Measurements from ENCODE around the gene MYO18A. TPM values are rescaled to one million over a fixed set of nuclear protein-coding genes. Genes with fewer than 3 reads are reported as not detected.

The MYO18A gene
- total RNA-seq, 4 donors from 2014 or later, result 46.7 to 82.7 (median 64.6) TPM

GRCh38 chr17:29166507-29166887, 13.7 kb downstream of the MYO18A start:
- Histone ChIP-seq H3K36me3 (peaks cover 11 to 31% (median 20%) of the 10 kb centered on the region in 4 donors), H3K27ac (replicated peaks in 1 of 4) (no peak overlapping the region), H3K9me3 (no peaks in the 10 kb centered on the region), H3K27me3 (no peaks in the 10 kb centered on the region), H3K4me1 (peaks cover 12 to 35% (median 28%) of the 10 kb centered on the region in 4 donors), H3K4me3 (no peak overlapping the region)
- TF ChIP-seq EP300 (IDR thresholded peaks at IDR 0.05) (no peak), CTCF (IDR thresholded peaks at IDR 0.05) (no peak), POLR2AphosphoS5 (IDR thresholded peaks at IDR 0.05) (no peak), POLR2A (IDR thresholded peaks at IDR 0.05; ENCODE audit: low read depth) (no peak)
- intact Hi-C loops (cut with DNase I), result no loop called here
- 94% methylated on average over 16 of the region's 21 CpGs for WGBS
- DNase-seq (ENCODE audit: extremely low spot score), result no peak

- 94% methylated on average over 20 of the region's 32 CpGs for WGBS
- no peak overlapping the region for H3K27ac ChIP-seq (replicated peaks in 1 of 4)
- no peak for TF ChIP-seq CTCF (IDR thresholded peaks at IDR 0.05)
- TF ChIP-seq EP300 (IDR thresholded peaks at IDR 0.05), result no peak
- TF ChIP-seq POLR2A (IDR thresholded peaks at IDR 0.05; ENCODE audit: low read depth), result no peak
- no peak for TF ChIP-seq POLR2AphosphoS5 (IDR thresholded peaks at IDR 0.05)
- no peak overlapping the region for H3K4me3 ChIP-seq
- DNase-seq (ENCODE audit: extremely low spot score), result no peak
- H3K9me3 ChIP-seq, result no peaks in the 10 kb centered on the region
- H3K4me1 ChIP-seq, result peaks cover 12 to 35% (median 28%) of the 10 kb centered on the region in 4 donors
- intact Hi-C loops (cut with DNase I), result no loop called here
- no peaks in the 10 kb centered on the region for H3K27me3 ChIP-seq
- peaks cover 11 to 31% (median 20%) of the 10 kb centered on the region in 4 donors for H3K36me3 ChIP-seq
These were observed 14.2 kb downstream of the MYO18A start for GRCh38 chr17:29165800-29166506.

GRCh38 chr17:29165261-29165660, 14.9 kb downstream of the MYO18A start:
- H3K27ac ChIP-seq (replicated peaks in 1 of 4), result no peak overlapping the region
- intact Hi-C loops (cut with DNase I), result no loop called here

GRCh38 chr17:29163563-29163962, 16.6 kb downstream of the MYO18A start:
- Histone ChIP-seq H3K27ac (replicated peaks in 1 of 4) (no peak overlapping the region), H3K4me1 (peaks cover 27 to 53% (median 44%) of the 10 kb centered on the region in 4 donors), H3K27me3 (no peaks in the 10 kb centered on the region), H3K36me3 (peaks cover 11 to 31% (median 20%) of the 10 kb centered on the region in 4 donors), H3K9me3 (no peaks in the 10 kb centered on the region), H3K4me3 (no peak overlapping the region)
- 67% methylated on average over 3 of the region's 3 CpGs for WGBS
- intact Hi-C loops (cut with DNase I), result no loop called here
- no peak for DNase-seq (ENCODE audit: extremely low spot score)
- no peak for TF ChIP-seq POLR2AphosphoS5 (IDR thresholded peaks at IDR 0.05)
- TF ChIP-seq CTCF (IDR thresholded peaks at IDR 0.05), result no peak
- TF ChIP-seq POLR2A (IDR thresholded peaks at IDR 0.05; ENCODE audit: low read depth), result no peak
- TF ChIP-seq EP300 (IDR thresholded peaks at IDR 0.05), result no peak

More at GRCh38 chr17:29165261-29165660, 14.9 kb downstream of the MYO18A start:
- TF ChIP-seq EP300 (IDR thresholded peaks at IDR 0.05) (no peak), POLR2A (IDR thresholded peaks at IDR 0.05; ENCODE audit: low read depth) (no peak), CTCF (IDR thresholded peaks at IDR 0.05) (no peak), POLR2AphosphoS5 (IDR thresholded peaks at IDR 0.05) (no peak)
- Histone ChIP-seq H3K9me3 (no peaks in the 10 kb centered on the region), H3K4me1 (peaks cover 12 to 38% (median 29%) of the 10 kb centered on the region in 4 donors), H3K36me3 (peaks cover 11 to 31% (median 20%) of the 10 kb centered on the region in 4 donors), H3K27me3 (no peaks in the 10 kb centered on the region), H3K4me3 (no peak overlapping the region)
- no peak for DNase-seq (ENCODE audit: extremely low spot score)
- 96% methylated on average over 3 of the region's 3 CpGs for WGBS

All from esophagus muscularis mucosa (tissue), 4 donors.